GM21360 (cell line): ENCODE data around the gene CHMP3.

Experiments used
- ATAC-seq: cut with Tn5 transposase; IDR thresholded peaks from one replicate; pipeline ENCODE4 v1.9.1; 2021; ENCODE audit warnings: mild to moderate bottlenecking, moderate library complexity; ENCODE audit not compliant: unreplicated experiment

Gene CHMP3

GRCh38 chr2:86476092-86476491 is 87.2 kb downstream of the CHMP3 start:
- no peak for ATAC-seq

- no peak for ATAC-seq
These were observed 91.6 kb downstream of the CHMP3 start for GRCh38 chr2:86471637-86472036.

GRCh38 chr2:86470890-86471289 is 92.4 kb downstream of the CHMP3 start:
- ATAC-seq, result no peak

GRCh38 chr2:86468162-86469033 is 94.8 kb downstream of the CHMP3 start:
- no peak for ATAC-seq

- no peak for ATAC-seq
These were observed 96.9 kb downstream of the CHMP3 start for GRCh38 chr2:86466306-86466705.

GRCh38 chr2:86464652-86465051 is 98.6 kb downstream of the CHMP3 start:
- ATAC-seq, result no peak

GRCh38 chr2:86461042-86461743 is 102.0 kb downstream of the CHMP3 start:
- ATAC-seq, result no peak

- ATAC-seq, result no peak
These were observed 108.1 kb downstream of the CHMP3 start for GRCh38 chr2:86455181-86455580.

GRCh38 chr2:86454238-86454637 is 109.0 kb downstream of the CHMP3 start:
- no peak for ATAC-seq

GRCh38 chr2:86453836-86454235 is 109.4 kb downstream of the CHMP3 start:
- ATAC-seq, result no peak
